ENCODE results near the gene PTPN1. TPM values are rescaled to one million over a fixed set of nuclear protein-coding genes. Genes with fewer than 3 reads are reported as not detected.

Gene PTPN1
- total RNA-seq, 1 experiment from 2014 or later = 30.8 TPM

DNA sequence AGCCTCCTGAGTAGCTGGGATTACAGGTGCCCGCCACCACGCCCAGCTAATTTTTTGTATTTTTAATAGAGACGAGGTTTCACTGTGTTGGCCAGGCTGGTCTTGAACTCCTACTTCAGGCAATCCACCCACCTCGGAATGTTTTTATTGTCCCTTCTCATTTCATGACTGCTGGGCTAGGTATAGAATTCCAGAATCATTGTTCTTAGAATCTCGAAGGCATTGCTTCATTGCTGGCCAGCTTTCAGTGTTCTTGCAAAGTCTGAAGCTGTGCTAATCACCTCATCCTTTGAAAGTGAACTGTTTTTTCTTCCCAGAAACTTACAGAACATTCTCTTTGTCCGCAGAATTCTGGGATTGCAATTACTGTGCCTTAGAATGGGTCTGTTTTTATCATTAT is 49.0 kb downstream of the PTPN1 start:
- Histone ChIP-seq H2BK12ac (ENCODE audit: insufficient read length, low read depth, low read length) (no peak overlapping the region), H4K20me1 (ENCODE audit: control insufficient read depth, insufficient read depth, insufficient read length) (no peaks in the 10 kb centered on the region)

More for the DNA sequence above, 49.0 kb downstream of the PTPN1 start:
- WGBS (ENCODE audit: extremely low coverage, insufficient read length, low lambda C conversion rate) = no CpG with 5 or more reads among the region's 6 CpGs
- Histone ChIP-seq H3K79me1 (ENCODE audit: insufficient read depth, low read depth, low read length, poor library complexity, severe bottlenecking) (no peaks in the 10 kb centered on the region), H3T11ph (ENCODE audit: low read length) (no peak overlapping the region), H3K27ac (ENCODE audit: insufficient read length, low read depth, low read length) (no peak overlapping the region), H3K9ac (ENCODE audit: extremely low read depth, insufficient read length, low read length) (no peak overlapping the region), H3K18ac (ENCODE audit: insufficient read length, low read depth, low read length) (no peak overlapping the region), H3K23ac (ENCODE audit: insufficient read length, low read depth, low read length) (no peak overlapping the region), H3K14ac (ENCODE audit: insufficient read depth, low read length) (no peak overlapping the region), H4K5ac (ENCODE audit: insufficient read length, low read depth, low read length) (no peak overlapping the region), H4K91ac (ENCODE audit: insufficient read length, low read depth, low read length) (no peak overlapping the region), H3K4me1 (ENCODE audit: insufficient read depth, low read length) (no peaks in the 10 kb centered on the region), H2BK20ac (ENCODE audit: low read depth, low read length, poor library complexity, severe bottlenecking) (no peak overlapping the region), H3K23me2 (ENCODE audit: insufficient read length, low read depth, low read length, poor library complexity, severe bottlenecking) (no peaks in the 10 kb centered on the region), H2AK5ac (ENCODE audit: insufficient read length, low read length) (no peak overlapping the region), H3K4ac (ENCODE audit: low read depth, low read length) (no peak overlapping the region), H2BK5ac (ENCODE audit: insufficient read length, low read length) (no peak overlapping the region), H3K56ac (ENCODE audit: insufficient read length, low read depth, low read length) (no peak overlapping the region), H3K27me3 (ENCODE audit: insufficient read depth, low read length) (no peaks in the 10 kb centered on the region), H2BK120ac (ENCODE audit: low read depth, low read length, poor library complexity, severe bottlenecking) (no peak overlapping the region), H4K8ac (replicated peaks; ENCODE audit: insufficient read length, low read depth, low read length) (no peak overlapping the region), H3K4me2 (ENCODE audit: insufficient read depth, insufficient read length, low read length) (no peak overlapping the region), H3K9me3 (ENCODE audit: control insufficient read depth, low read depth, low read length) (no peaks in the 10 kb centered on the region), H2AFZ (ENCODE audit: low read length) (no peak overlapping the region), H2BK15ac (ENCODE audit: low read depth, low read length) (no peak overlapping the region), H3K79me2 (ENCODE audit: insufficient read depth, low read length) (no peaks in the 10 kb centered on the region)
- Mint-ChIP-seq H3K27me3 (ENCODE audit: low read depth) (no peaks in the 10 kb centered on the region), H3K9me3 (no peaks in the 10 kb centered on the region), H3K27ac (no peak overlapping the region), H3K36me3 (ENCODE audit: insufficient read depth in 1 of 3, low read depth in 3 of 3) (peaks cover 4 to 13% (median 7%) of the 10 kb centered on the region in 3 experiments), H3K4me1 (peaks cover 3 to 11% of the 10 kb centered on the region in 2 experiments; a peak in 3 of 4 replicates), H3K4me3 (no peak overlapping the region)
- TF ChIP-seq, protein P1, sequence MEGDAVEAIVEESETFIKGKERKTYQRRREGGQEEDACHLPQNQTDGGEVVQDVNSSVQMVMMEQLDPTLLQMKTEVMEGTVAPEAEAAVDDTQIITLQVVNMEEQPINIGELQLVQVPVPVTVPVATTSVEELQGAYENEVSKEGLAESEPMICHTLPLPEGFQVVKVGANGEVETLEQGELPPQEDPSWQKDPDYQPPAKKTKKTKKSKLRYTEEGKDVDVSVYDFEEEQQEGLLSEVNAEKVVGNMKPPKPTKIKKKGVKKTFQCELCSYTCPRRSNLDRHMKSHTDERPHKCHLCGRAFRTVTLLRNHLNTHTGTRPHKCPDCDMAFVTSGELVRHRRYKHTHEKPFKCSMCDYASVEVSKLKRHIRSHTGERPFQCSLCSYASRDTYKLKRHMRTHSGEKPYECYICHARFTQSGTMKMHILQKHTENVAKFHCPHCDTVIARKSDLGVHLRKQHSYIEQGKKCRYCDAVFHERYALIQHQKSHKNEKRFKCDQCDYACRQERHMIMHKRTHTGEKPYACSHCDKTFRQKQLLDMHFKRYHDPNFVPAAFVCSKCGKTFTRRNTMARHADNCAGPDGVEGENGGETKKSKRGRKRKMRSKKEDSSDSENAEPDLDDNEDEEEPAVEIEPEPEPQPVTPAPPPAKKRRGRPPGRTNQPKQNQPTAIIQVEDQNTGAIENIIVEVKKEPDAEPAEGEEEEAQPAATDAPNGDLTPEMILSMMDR (conservative IDR thresholded peaks at IDR 0.05) = no peak
- no peak for DNase-seq
